ENCODE measurements around the gene SMIM32.

GRCh38 chr5:136232316-136232715 is 39.4 kb upstream of the SMIM32 start:
- TF ChIP-seq CTCF (IDR thresholded peaks at IDR 0.05): no peak
- no peak for TF ChIP-seq POLR2A (IDR thresholded peaks at IDR 0.05)

All from right lobe of liver (tissue), 4 donors.